Measurements from ENCODE around the gene MYH7B. TPM values are rescaled to one million over a fixed set of nuclear protein-coding genes. Genes with fewer than 3 reads are reported as not detected.
A peak's percentile ranks its signal among the peaks of the same experiment; 100 is the strongest.

MYH7B gene
- total RNA-seq: 0.20 and 0.44 TPM in 2 replicates

GRCh38 chr20:34955231-34956040 is at the start of gene MYH7B, which contains the start of gene GSS:
Gene MYH7B (plus strand): TSS chr20:34955868. CDS start chr20:34978006, 22,138 bp downstream.
Gene GSS (minus strand): TSS chr20:34955806. CDS start chr20:34951852, 3,954 bp downstream.
- peaks cover 3% of the 10 kb centered on the region for H3K27me3 Mint-ChIP-seq (ENCODE audit: insufficient read depth)
- no peaks in the 10 kb centered on the region for H3K9me3 Mint-ChIP-seq
- intact Hi-C loops (cut with micrococcal nuclease): loop anchor here (1.0 to 10.0 kb wide), 9 partner anchors 37 to 586 kb away; partner anchors contain the start of genes ACSS2, EDEM2, MMP24OS and PIGU
- H3K36me3 Mint-ChIP-seq (ENCODE audit: low read depth): peaks cover 10% of the 10 kb centered on the region
- H3K4me3 Mint-ChIP-seq: peak within 1 kb of the TSS; percentile 94
- peak within 1 kb of the TSS; percentile 95 for H3K27ac Mint-ChIP-seq
- DNase-seq (ENCODE audit: low spot score): peak; percentile 97
- H3K4me1 Mint-ChIP-seq (ENCODE audit: low read depth): peaks cover 24% of the 10 kb centered on the region

- Mint-ChIP-seq H3K4me3 (no peak overlapping the region), H3K36me3 (ENCODE audit: low read depth) (peaks cover 18% of the 10 kb centered on the region), H3K9me3 (no peaks in the 10 kb centered on the region), H3K4me1 (ENCODE audit: low read depth) (peaks cover 23% of the 10 kb centered on the region), H3K27ac (no peak overlapping the region), H3K27me3 (ENCODE audit: insufficient read depth) (no peaks in the 10 kb centered on the region)
- intact Hi-C loops (cut with micrococcal nuclease): no loop called here
- no peak for DNase-seq (ENCODE audit: low spot score)
These were observed 47.8 kb upstream of the MYH7B start for GRCh38 chr20:34907616-34908469.

- Mint-ChIP-seq H3K4me1 (ENCODE audit: low read depth) (peaks cover 46% of the 10 kb centered on the region), H3K27me3 (ENCODE audit: insufficient read depth) (no peaks in the 10 kb centered on the region), H3K9me3 (peaks cover 12% of the 10 kb centered on the region), H3K27ac (no peak overlapping the region), H3K36me3 (ENCODE audit: low read depth) (peaks cover 46% of the 10 kb centered on the region), H3K4me3 (no peak overlapping the region)
- intact Hi-C loops (cut with micrococcal nuclease): no loop called here
- no peak for DNase-seq (ENCODE audit: low spot score)
These were observed 40.5 kb upstream of the MYH7B start for GRCh38 chr20:34915131-34915530.

- H3K4me3 Mint-ChIP-seq: no peak overlapping the region
- H3K27me3 Mint-ChIP-seq (ENCODE audit: insufficient read depth): no peaks in the 10 kb centered on the region
- peaks cover 54% of the 10 kb centered on the region for H3K4me1 Mint-ChIP-seq (ENCODE audit: low read depth)
- no peak overlapping the region for H3K27ac Mint-ChIP-seq
- intact Hi-C loops (cut with micrococcal nuclease): no loop called here
- no peak for DNase-seq (ENCODE audit: low spot score)
- H3K9me3 Mint-ChIP-seq: peaks cover 15% of the 10 kb centered on the region
- peaks cover 54% of the 10 kb centered on the region for H3K36me3 Mint-ChIP-seq (ENCODE audit: low read depth)
These were observed 39.8 kb upstream of the MYH7B start for GRCh38 chr20:34915749-34916455.

- peaks cover 60% of the 10 kb centered on the region for H3K36me3 Mint-ChIP-seq (ENCODE audit: low read depth)
- H3K9me3 Mint-ChIP-seq: peaks cover 15% of the 10 kb centered on the region
- H3K27ac Mint-ChIP-seq: no peak overlapping the region
- intact Hi-C loops (cut with micrococcal nuclease): no loop called here
- H3K4me1 Mint-ChIP-seq (ENCODE audit: low read depth): peaks cover 57% of the 10 kb centered on the region
- DNase-seq (ENCODE audit: low spot score): no peak
- no peak overlapping the region for H3K4me3 Mint-ChIP-seq
- no peaks in the 10 kb centered on the region for H3K27me3 Mint-ChIP-seq (ENCODE audit: insufficient read depth)
These were observed 38.8 kb upstream of the MYH7B start for GRCh38 chr20:34916774-34917354.

- H3K36me3 Mint-ChIP-seq (ENCODE audit: low read depth): peaks cover 56% of the 10 kb centered on the region
- peaks cover 57% of the 10 kb centered on the region for H3K4me1 Mint-ChIP-seq (ENCODE audit: low read depth)
- H3K9me3 Mint-ChIP-seq: peaks cover 15% of the 10 kb centered on the region
- intact Hi-C loops (cut with micrococcal nuclease): no loop called here
- H3K27me3 Mint-ChIP-seq (ENCODE audit: insufficient read depth): no peaks in the 10 kb centered on the region
- no peak for DNase-seq (ENCODE audit: low spot score)
- H3K4me3 Mint-ChIP-seq: no peak overlapping the region
- peak overlapping the region; percentile 62 for H3K27ac Mint-ChIP-seq
These were observed 35.6 kb upstream of the MYH7B start for GRCh38 chr20:34920055-34920454.

GRCh38 chr20:34921436-34921835 is 34.2 kb upstream of the MYH7B start:
- H3K9me3 Mint-ChIP-seq: peaks cover 15% of the 10 kb centered on the region
- intact Hi-C loops (cut with micrococcal nuclease): no loop called here
- no peak overlapping the region for H3K4me3 Mint-ChIP-seq
- H3K27me3 Mint-ChIP-seq (ENCODE audit: insufficient read depth): no peaks in the 10 kb centered on the region
- DNase-seq (ENCODE audit: low spot score): no peak
- H3K36me3 Mint-ChIP-seq (ENCODE audit: low read depth): peaks cover 62% of the 10 kb centered on the region
- peaks cover 48% of the 10 kb centered on the region for H3K4me1 Mint-ChIP-seq (ENCODE audit: low read depth)
- no peak overlapping the region for H3K27ac Mint-ChIP-seq

GRCh38 chr20:34922654-34923381 is 32.9 kb upstream of the MYH7B start:
- Mint-ChIP-seq H3K36me3 (ENCODE audit: low read depth) (peaks cover 64% of the 10 kb centered on the region), H3K9me3 (peaks cover 10% of the 10 kb centered on the region), H3K4me3 (no peak overlapping the region), H3K4me1 (ENCODE audit: low read depth) (peaks cover 39% of the 10 kb centered on the region), H3K27me3 (ENCODE audit: insufficient read depth) (no peaks in the 10 kb centered on the region), H3K27ac (no peak overlapping the region)
- DNase-seq (ENCODE audit: low spot score): no peak
- intact Hi-C loops (cut with micrococcal nuclease): no loop called here

- H3K27me3 Mint-ChIP-seq (ENCODE audit: insufficient read depth): no peaks in the 10 kb centered on the region
- H3K4me1 Mint-ChIP-seq (ENCODE audit: low read depth): peaks cover 33% of the 10 kb centered on the region
- H3K36me3 Mint-ChIP-seq (ENCODE audit: low read depth): peaks cover 65% of the 10 kb centered on the region
These were observed 32.3 kb upstream of the MYH7B start for GRCh38 chr20:34923414-34923813.

GRCh38 chr20:34925341-34925740 is 30.3 kb upstream of the MYH7B start:
- H3K27me3 Mint-ChIP-seq (ENCODE audit: insufficient read depth): no peaks in the 10 kb centered on the region
- peaks cover under 1% of the 10 kb centered on the region for H3K9me3 Mint-ChIP-seq
- peaks cover 60% of the 10 kb centered on the region for H3K36me3 Mint-ChIP-seq (ENCODE audit: low read depth)
- intact Hi-C loops (cut with micrococcal nuclease): no loop called here
- peak overlapping the region; percentile 9 for H3K27ac Mint-ChIP-seq
- no peak overlapping the region for H3K4me3 Mint-ChIP-seq
- H3K4me1 Mint-ChIP-seq (ENCODE audit: low read depth): peaks cover 14% of the 10 kb centered on the region
- DNase-seq (ENCODE audit: low spot score): no peak

More at GRCh38 chr20:34923414-34923813, 32.3 kb upstream of the MYH7B start:
- intact Hi-C loops (cut with micrococcal nuclease): no loop called here
- no peak overlapping the region for H3K4me3 Mint-ChIP-seq
- no peak for DNase-seq (ENCODE audit: low spot score)
- no peak overlapping the region for H3K27ac Mint-ChIP-seq
- H3K9me3 Mint-ChIP-seq: peaks cover 5% of the 10 kb centered on the region

- Mint-ChIP-seq H3K9me3 (no peaks in the 10 kb centered on the region), H3K36me3 (ENCODE audit: low read depth) (peaks cover 60% of the 10 kb centered on the region), H3K4me3 (no peak overlapping the region), H3K27ac (peak overlapping the region; percentile 31), H3K4me1 (ENCODE audit: low read depth) (peaks cover 7% of the 10 kb centered on the region), H3K27me3 (ENCODE audit: insufficient read depth) (no peaks in the 10 kb centered on the region)
- no peak for DNase-seq (ENCODE audit: low spot score)
- intact Hi-C loops (cut with micrococcal nuclease): no loop called here
These were observed 29.7 kb upstream of the MYH7B start for GRCh38 chr20:34925981-34926380.

- Mint-ChIP-seq H3K27me3 (ENCODE audit: insufficient read depth) (no peaks in the 10 kb centered on the region), H3K36me3 (ENCODE audit: low read depth) (peaks cover 56% of the 10 kb centered on the region), H3K4me1 (ENCODE audit: low read depth) (peaks cover 5% of the 10 kb centered on the region), H3K27ac (no peak overlapping the region), H3K4me3 (no peak overlapping the region), H3K9me3 (no peaks in the 10 kb centered on the region)
- intact Hi-C loops (cut with micrococcal nuclease): no loop called here
- no peak for DNase-seq (ENCODE audit: low spot score)
These were observed 29.1 kb upstream of the MYH7B start for GRCh38 chr20:34926581-34926980.

All from activated T-helper 1 cell treated with anti-CD3 and anti-CD28 coated beads, Interleukin-12 subunit alpha, Interleukin-12 subunit beta, Interleukin-2, Interleukin-4 antibody, amounts not matched to agents 30 ng/mL and 10 ng/mL and 1 ng/mL, durations not matched to agents 14 hours and 24 hours and 36 hours (primary cell).